Measurements from ENCODE around the gene KCNK1.
"Not testable (repeated sequence)": the region's sequence is repeated elsewhere in the genome, so short reads cannot be mapped to it uniquely, and the experiment has no call there.

KCNK1 gene

DNA sequence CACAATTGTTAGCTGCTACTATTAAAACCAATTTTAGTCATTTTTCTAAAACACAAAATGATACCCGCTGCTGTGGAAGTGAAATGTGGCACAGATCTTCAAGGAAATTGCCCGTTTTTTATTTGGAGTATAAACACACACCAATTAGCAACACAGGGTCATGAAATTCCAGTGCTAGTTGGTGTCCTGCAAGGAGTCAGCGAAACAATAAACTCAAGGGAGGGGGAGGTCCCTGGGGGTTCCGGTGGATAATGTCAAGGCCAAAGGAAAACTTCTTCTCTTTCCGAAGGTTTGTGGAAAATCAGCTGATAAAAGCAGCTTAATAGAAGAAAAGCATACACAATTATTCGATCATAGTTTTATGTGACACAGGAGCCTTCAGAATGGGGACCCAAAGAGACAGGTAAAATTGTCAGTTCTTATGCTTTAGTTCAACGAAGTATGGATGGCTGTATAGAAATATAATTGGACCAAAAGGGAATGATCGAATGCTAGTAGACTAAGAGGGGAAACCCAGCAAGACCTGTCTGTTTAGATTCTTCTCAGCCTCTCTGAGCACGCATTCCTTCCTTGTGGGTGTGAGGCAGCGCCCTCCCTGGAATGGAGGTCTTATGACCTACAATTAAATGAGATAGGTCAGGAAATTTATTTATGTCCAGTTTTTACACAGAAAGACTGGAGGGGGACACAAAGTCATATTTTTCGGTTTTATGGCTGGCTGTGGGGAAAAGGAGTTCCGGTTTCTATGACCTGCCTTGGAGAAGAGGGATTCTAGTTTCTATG lies 65.9 kb downstream of the KCNK1 start:
- Mint-ChIP-seq H3K9me3 (no peaks in the 10 kb centered on the region), H3K4me1 (no peaks in the 10 kb centered on the region), H3K27ac (no peak overlapping the region), H3K36me3 (no peaks in the 10 kb centered on the region), H3K4me3 (no peak overlapping the region)
- ATAC-seq (no peak), DNase-seq (ENCODE audit: low spot score in 2 of 2) (no peak)

DNA sequence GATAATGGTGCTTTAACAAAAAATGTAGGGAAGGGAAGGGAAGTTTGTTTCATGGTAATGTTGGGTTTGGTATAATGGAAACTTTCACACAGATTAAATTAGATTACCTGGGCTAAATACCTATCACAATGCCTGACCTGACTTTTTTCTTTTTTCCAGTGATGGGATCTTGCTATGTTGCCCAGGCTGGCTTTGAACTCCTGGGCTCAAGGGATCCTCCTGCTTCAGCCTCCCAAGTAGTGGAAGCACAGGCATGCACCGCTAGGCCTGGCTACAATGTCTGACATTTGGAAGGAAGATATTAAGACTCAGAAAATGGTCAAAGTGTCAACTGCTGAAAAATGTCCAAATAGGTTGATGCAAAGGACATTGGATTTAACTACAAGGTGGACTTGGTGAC lies 67.4 kb downstream of the KCNK1 start:
- Mint-ChIP-seq H3K9me3 (no peaks in the 10 kb centered on the region), H3K36me3 (no peaks in the 10 kb centered on the region), H3K27ac (no peak overlapping the region), H3K4me1 (no peaks in the 10 kb centered on the region), H3K4me3 (no peak overlapping the region)
- DNase-seq (ENCODE audit: low spot score in 2 of 2) (no peak), ATAC-seq (no peak)

DNA sequence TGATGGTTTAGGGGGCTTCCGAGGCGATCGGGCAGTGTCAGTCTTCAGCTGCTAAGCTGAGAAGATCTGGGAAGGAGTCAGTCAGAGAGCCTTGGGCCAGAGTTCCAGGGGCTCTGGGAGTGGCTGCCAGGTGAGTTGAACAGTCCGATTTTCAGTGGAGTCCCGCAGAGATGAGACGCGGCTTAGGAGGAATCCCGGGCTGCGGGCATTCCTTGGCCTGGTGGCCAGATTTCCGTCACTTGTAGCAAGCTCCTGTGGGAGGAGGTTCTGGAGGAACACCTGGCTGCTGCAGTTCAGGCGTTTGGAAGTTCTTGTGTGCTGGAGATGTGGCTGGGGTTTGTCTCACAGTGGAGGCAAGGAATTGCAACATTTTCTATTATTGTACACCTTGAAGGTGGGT lies 72.7 kb downstream of the KCNK1 start:
- not testable (repeated sequence) for H3K4me3 Mint-ChIP-seq, H3K9me3 Mint-ChIP-seq

DNA sequence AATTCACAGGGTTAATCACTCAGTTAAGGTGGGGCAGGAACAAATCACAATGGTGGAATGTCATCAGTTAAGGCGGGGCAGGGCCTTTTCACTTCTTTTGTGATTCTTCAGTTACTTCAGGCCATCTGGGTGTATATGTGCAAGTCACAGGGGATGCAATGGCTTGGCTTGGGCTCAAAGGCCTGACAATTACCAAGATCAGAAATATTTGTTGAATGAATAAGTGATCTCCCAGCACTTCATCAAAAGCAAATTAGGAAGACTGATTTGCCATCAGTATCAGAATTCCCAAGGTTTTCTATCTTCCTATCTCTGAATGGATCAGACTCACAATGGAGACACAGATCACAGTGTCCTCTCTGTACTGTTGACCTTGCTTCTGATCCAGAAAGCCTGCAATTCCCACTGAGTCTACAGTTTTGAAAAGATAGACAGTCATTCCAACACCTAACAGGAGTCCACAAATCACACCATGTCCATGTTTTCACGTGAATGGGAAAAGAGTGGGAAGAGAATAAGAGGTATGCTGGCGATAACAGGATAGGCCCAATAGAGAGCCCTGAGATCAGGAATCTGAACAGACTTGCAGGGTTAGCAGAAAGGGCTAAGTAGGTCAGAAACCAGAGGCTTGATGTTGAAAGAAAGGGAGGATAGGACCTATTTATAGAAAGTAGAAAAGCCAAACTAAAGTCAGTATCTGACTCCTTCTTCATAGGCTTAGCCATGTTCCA lies 75.3 kb downstream of the KCNK1 start:
- no peaks in the 10 kb centered on the region for H3K4me1 Mint-ChIP-seq
- peaks cover 5% of the 10 kb centered on the region for H3K9me3 Mint-ChIP-seq
- ATAC-seq (no peak), DNase-seq (ENCODE audit: low spot score in 2 of 2) (no peak)
- no peak overlapping the region for H3K27ac Mint-ChIP-seq
- no peaks in the 10 kb centered on the region for H3K36me3 Mint-ChIP-seq
- no peak overlapping the region for H3K4me3 Mint-ChIP-seq

More for the DNA sequence above, 72.7 kb downstream of the KCNK1 start:
- not testable (repeated sequence) for ATAC-seq; H3K36me3 Mint-ChIP-seq; DNase-seq (ENCODE audit: low spot score in 2 of 2); H3K4me1 Mint-ChIP-seq; H3K27ac Mint-ChIP-seq

DNA sequence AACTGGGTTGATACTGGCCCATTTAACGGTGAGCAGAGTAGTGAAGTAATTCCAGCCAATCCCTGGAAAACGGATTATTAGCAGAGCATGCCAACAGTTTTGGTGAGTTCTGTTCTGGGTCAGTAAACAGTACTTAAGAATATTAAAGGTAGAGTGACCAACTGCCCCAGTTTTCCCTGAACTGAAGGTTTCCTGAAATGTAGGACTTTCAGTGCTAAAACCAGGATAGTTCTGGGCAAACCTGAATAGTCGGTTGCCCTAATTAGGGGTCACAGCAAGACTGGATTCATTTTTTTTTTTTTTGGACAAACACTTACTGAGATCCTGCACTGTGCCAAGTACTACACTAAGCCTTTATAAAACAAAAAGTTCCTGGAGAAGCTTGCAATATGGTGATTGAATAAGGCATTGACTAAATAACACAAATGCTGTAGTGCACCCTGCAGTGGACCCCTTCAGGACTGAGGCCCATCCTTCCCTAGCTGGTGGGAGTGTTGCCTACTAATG lies 75.9 kb downstream of the KCNK1 start:
- ATAC-seq (no peak), DNase-seq (ENCODE audit: low spot score in 2 of 2) (no peak)
- Mint-ChIP-seq H3K27ac (no peak overlapping the region), H3K4me1 (no peaks in the 10 kb centered on the region), H3K36me3 (no peaks in the 10 kb centered on the region), H3K4me3 (no peak overlapping the region), H3K9me3 (peaks cover 5% of the 10 kb centered on the region)

DNA sequence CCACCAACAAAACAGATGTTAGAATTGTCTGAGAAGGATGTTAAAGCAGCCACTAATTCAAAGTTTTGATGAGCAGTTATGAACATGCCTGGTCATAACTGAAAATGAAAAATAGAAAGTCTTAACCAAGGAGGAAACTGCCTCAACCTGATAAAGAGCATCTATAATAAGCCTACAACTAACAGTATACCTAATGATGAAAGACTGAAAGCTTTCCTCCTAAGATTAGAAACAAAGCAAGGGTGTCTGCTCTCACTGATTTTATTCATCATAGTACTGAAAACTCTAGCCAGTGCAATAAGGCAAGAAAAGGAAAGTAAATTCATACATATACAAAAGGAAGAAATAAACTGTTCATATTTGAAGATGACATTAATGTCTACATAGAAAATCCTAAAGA lies 82.0 kb downstream of the KCNK1 start:
- Mint-ChIP-seq H3K4me1 (no peaks in the 10 kb centered on the region), H3K27ac (no peak overlapping the region), H3K36me3 (no peaks in the 10 kb centered on the region), H3K4me3 (no peak overlapping the region), H3K9me3 (peaks cover 2% of the 10 kb centered on the region)
- no peak for DNase-seq (ENCODE audit: low spot score in 2 of 2)
- no peak for ATAC-seq

DNA sequence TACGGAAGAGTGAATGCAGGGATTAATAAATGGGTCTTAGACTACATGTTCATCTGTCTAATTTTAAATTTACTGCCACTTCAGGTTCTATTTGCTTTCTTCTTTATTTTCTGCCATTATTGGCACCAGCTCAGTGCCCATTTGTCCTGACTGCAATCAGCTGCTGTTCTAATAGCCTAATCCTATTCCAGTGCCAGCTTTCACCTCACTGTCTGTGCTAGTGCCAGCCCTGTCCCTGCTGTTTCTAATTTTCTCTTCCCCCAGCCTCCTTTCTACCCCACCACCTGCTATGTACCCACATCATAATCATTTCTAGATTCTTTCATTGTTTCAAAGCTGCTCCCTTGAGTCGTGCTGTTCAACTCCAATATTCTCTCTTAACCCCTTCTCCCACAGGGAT lies 86.4 kb downstream of the KCNK1 start:
- H3K4me1 Mint-ChIP-seq = no peaks in the 10 kb centered on the region
- H3K4me3 Mint-ChIP-seq = no peak overlapping the region
- no peaks in the 10 kb centered on the region for H3K36me3 Mint-ChIP-seq
- DNase-seq (ENCODE audit: low spot score in 2 of 2) = no peak
- no peak overlapping the region for H3K27ac Mint-ChIP-seq
- peaks cover 2% of the 10 kb centered on the region for H3K9me3 Mint-ChIP-seq
- no peak for ATAC-seq

DNA sequence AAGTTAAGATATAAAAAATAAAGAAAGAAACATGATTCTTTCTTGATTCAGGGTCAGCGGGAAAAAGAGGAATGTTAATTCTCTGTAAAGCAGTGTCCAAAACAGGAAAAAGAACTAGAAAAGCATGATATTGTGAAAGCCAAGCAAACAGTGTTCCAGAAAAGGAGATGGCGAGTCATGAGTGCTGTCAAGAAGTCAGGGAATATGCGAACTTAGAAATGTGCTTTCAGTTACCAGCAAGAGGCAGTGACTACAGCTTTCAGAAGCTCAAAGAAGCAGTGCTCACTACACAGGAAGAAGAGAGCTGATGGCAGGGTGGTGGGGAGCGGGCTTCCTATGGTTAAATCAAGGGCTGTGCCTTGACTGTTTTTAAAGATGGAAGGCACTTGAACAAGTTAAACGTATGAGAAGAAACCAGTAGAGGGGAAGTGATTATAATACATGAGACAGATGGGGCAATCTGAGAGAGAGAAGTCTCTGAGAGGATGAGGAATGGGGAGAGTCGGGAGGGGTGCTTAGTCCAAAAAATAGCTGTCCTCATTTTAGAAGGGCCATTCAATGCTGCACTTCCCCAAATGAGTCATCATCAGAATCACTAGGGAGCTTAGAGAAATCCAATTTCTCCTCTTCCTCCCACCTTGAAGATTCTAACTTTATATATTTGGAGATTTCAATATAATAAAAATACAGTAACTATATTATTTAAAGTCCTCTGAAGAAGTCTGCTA lies 90.4 kb downstream of the KCNK1 start:
- H3K36me3 Mint-ChIP-seq = no peaks in the 10 kb centered on the region
- no peak overlapping the region for H3K27ac Mint-ChIP-seq
- H3K4me3 Mint-ChIP-seq = no peak overlapping the region
- H3K4me1 Mint-ChIP-seq = no peaks in the 10 kb centered on the region
- ATAC-seq = no peak
- peaks cover 3% of the 10 kb centered on the region for H3K9me3 Mint-ChIP-seq
- no peak for DNase-seq (ENCODE audit: low spot score in 2 of 2)

DNA sequence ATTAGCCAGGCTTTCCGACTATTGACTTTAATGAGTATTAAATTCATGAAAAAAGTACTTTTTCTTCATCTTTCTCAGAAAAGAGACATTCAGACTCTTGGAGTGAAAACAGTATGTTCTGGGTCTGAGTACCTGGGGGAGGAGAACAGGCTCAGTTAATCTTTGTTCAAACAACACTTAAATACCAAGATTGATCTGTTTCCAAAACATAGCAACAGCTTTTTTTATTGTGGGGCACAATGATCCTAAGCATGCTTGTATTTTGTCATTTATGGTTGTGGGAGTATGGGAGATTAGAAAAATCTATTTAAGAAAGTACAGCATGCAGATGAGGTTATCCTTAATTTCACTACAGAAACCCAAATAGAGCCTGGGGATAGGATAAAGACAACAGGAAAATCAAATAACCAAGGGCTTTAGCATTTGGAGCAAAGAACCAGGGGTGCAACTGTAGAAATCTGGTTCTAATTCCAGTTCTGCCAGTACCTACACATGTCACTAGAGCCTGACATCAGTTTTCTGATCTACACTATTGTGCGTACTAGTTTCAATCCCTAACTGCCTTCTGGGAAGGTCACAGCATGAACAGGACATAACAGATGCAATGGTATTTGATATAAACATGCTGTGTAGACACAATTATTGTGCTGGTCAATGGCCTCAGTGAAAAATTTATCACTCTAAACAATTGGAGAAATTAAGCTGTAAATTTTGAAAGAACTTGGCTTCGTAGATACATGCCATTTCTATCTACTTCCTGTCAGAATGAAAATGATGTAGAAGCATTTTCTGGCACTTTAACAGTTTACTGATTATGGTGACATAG lies 91.2 kb downstream of the KCNK1 start:
- Mint-ChIP-seq H3K4me3 (no peak overlapping the region), H3K27ac (no peak overlapping the region), H3K4me1 (no peaks in the 10 kb centered on the region), H3K36me3 (no peaks in the 10 kb centered on the region), H3K9me3 (peaks cover 3% of the 10 kb centered on the region)
- ATAC-seq = no peak
- DNase-seq (ENCODE audit: low spot score in 2 of 2) = no peak

DNA sequence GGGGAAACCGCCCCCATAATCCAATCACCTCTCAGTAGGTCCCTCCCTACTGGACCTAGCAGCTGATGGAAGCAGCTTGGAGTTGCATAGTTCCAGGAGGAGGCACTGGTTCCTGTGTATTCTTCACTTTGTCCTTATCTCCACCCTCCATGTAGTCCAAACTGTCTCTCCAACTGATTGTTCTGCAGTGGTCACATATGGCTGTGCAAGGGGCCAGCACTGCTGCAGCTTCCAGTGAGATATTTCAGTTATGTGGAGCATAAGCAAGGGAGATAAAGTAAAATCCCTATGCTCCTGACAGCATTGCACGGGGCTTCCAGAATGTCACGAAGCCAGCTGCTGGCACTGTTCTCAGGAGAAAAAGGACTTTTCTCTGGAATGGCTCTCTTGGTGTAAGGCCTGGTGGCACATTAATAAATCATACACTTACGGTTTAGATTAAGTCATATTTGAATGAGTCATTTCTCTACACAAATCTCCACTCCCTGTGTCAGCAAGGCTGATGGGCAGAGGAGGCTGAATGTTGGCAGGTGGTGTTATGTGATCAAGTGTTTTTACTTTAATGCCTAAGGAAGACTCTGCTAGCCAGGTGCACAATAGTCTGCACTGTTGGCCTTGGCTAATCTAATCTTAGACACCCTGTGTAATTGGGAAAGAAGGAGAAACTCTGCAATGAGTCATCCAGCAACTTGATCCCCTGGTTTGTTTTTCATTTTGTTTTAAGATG lies 93.4 kb downstream of the KCNK1 start:
- H3K36me3 Mint-ChIP-seq = no peaks in the 10 kb centered on the region
- no peak for DNase-seq (ENCODE audit: low spot score in 2 of 2)
- no peak for ATAC-seq
- peaks cover 3% of the 10 kb centered on the region for H3K9me3 Mint-ChIP-seq
- H3K4me1 Mint-ChIP-seq = no peaks in the 10 kb centered on the region
- no peak overlapping the region for H3K4me3 Mint-ChIP-seq
- no peak overlapping the region for H3K27ac Mint-ChIP-seq

DNA sequence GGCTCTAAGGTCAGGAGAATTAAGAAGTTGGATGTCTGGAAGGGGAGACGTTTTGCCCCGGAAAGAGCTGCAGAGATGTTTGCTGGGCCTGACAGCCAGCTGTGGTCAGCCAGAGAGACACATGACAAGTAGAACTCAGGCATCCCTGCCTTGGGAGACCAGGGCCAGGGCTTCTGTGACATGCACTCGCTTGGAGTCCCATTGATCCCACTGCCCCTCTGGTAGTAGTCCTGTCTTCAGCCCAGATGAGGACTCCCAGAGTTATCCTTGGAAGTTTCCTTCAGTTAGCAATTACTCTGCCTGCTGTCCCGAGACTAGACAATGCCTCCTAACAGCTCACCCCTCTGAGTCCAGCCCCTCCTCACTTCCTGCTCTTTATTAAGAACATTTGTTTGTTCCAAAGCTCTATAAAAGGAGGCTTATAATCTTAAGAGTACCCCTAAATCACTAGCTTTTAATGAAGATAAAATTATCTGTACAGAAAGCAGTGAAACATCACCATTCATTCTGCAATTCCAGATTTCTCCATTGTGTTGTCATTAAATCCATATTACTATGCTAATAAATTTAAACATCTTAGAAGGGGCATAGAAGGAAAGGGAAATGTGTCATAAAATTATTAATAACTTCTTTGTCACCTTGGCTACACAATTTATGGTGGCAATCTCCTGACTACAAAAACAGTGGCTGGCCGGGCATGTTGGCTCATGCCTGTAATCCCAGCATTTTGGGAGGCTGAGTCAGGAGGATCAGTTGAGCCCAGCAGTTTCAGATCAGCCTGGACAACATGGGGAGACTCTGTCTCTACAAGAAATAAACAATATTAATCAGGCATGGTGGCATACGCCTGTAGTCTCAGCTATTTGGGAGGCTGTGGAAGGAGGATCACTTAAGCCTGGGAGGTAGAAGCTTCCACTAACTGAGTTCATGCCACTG lies 94.2 kb downstream of the KCNK1 start:
- H3K27ac Mint-ChIP-seq = no peak overlapping the region
- peaks cover 3% of the 10 kb centered on the region for H3K9me3 Mint-ChIP-seq
- ATAC-seq (no peak), DNase-seq (ENCODE audit: low spot score in 2 of 2) (no peak)
- H3K36me3 Mint-ChIP-seq = no peaks in the 10 kb centered on the region
- H3K4me3 Mint-ChIP-seq = no peak overlapping the region
- no peaks in the 10 kb centered on the region for H3K4me1 Mint-ChIP-seq

DNA sequence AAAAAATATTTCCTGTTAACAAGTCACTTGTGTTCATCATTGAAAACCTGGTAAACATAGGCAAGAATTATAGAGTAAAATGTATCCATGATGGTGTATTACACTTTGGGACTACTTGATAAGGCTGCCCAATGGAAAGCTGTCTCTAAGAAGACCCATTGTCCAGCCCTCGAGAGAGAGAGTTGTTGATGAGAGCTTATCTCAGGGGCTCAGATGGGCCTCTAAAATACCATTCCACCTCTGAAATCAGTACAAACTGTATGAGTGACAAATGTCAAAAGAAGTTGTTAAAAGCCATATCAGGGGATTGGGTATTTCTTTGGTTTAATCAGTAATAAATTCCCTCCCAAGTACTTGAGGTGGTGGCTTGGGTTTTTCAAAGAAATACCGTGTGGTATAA lies 96.1 kb downstream of the KCNK1 start:
- Mint-ChIP-seq H3K4me1 (no peaks in the 10 kb centered on the region), H3K4me3 (no peak overlapping the region), H3K9me3 (peaks cover 3% of the 10 kb centered on the region), H3K36me3 (no peaks in the 10 kb centered on the region), H3K27ac (no peak overlapping the region)
- ATAC-seq (no peak), DNase-seq (ENCODE audit: low spot score in 2 of 2) (no peak)

DNA sequence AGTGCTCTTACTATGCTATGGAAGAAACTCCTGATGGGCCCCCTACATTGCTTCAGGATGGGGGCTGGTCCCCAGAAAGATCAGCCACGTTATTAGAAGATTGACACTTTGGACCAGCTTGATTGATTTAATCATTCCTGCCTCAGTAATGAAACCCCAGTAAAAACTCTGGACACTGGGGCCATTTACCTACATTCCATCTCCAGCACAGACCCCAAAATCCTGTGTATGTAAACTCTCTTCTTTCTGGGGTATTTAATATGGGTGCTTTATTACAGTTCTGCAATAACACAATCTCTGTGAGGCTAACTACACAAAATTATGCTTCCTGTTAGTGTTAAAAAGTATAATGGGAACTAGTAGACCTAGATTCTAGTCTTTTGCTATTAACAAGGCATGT lies 96.6 kb downstream of the KCNK1 start:
- H3K4me1 Mint-ChIP-seq = no peaks in the 10 kb centered on the region
- no peak for ATAC-seq
- H3K27ac Mint-ChIP-seq = no peak overlapping the region
- H3K9me3 Mint-ChIP-seq = peaks cover 3% of the 10 kb centered on the region
- no peak for DNase-seq (ENCODE audit: low spot score in 2 of 2)
- H3K4me3 Mint-ChIP-seq = no peak overlapping the region
- H3K36me3 Mint-ChIP-seq = no peaks in the 10 kb centered on the region
